Memory B cell (primary cell): Measurements from ENCODE around the gene CD33.

Source experiments
- ATAC-seq: fragments of 150-1000 bp; cut with Tn5 transposase; 2 replicates; pipeline ENCODE4 v1.10.0; 2021; ENCODE audit warnings: low read depth, mild to moderate bottlenecking, moderate library complexity
- DNase-seq, 2 donors: peaks; one replicate each; pipeline ENCODE4 v3.0.0; 2022; ENCODE audit warnings: low spot score in 2 of 2
- H3K27ac Mint-ChIP-seq: one replicate; pipeline ENCODE4 v1.8.0; 2022; ENCODE audit warnings: mild to moderate bottlenecking, moderate library complexity, mixed read lengths
- H3K27me3 Mint-ChIP-seq: one replicate; pipeline ENCODE4 v1.8.0; 2022; ENCODE audit warnings: mixed read lengths
- H3K36me3 Mint-ChIP-seq: one replicate; pipeline ENCODE4 v1.8.0; 2022; ENCODE audit warnings: mild to moderate bottlenecking, mixed read lengths
- H3K4me1 Mint-ChIP-seq: one replicate; pipeline ENCODE4 v1.8.0; 2022; ENCODE audit warnings: mixed read lengths
- H3K4me3 Mint-ChIP-seq: one replicate; pipeline ENCODE4 v1.8.0; 2022; ENCODE audit warnings: mild to moderate bottlenecking, moderate library complexity, mixed read lengths
- H3K9me3 Mint-ChIP-seq: one replicate; pipeline ENCODE4 v1.8.0; 2022; ENCODE audit warnings: mixed read lengths

CD33 gene

DNA sequence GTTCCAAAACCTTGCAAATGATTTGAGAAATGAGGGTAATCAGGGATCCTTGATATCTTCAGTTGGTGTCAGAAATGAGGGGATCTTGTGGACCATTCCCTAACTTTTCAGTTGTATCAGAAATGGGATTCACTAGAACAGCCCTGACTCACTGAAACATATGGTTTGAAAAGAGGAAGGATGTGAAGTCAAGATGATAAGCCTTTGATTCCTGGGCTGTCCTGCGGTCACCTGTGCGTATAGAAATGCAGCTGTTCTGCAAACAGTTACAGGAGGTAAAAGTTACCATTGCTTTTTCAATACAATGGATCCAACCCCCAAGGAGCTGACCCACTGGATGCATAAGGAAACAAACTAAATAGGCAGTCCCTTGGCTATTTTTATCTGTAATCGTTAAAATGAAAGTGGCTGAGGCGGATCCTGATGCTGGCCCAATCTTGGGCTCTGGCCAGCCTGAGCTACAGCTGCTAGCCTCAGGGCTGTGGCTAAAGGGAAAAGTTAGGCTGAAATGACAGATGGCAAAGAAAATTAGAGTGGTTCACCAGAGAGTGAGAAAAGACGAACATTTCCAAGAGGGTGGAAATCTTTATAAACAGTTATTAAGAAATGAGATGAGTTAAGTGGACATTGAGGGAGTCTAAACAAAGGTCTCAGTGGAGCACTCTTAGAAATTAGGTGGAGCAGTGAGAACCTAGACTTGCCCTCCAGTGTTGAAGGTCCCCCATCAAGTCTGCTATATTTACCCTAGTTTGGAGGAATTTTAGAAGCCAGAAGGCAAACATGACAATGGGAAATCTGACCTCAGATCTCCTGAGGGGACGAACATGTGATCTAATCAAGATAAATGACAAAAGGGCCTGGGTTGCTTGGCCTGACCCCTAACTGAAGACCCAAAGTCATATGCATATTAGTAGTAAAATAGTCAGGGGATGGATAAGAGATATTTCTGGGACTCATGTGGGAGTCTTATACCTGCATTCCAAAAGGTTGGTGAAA, 33.6 kb downstream of the CD33 start:
- Mint-ChIP-seq H3K4me1 (peaks cover 4% of the 10 kb centered on the region), H3K36me3 (no peaks in the 10 kb centered on the region), H3K27ac (no peak overlapping the region), H3K27me3 (peaks cover 4% of the 10 kb centered on the region), H3K9me3 (no peaks in the 10 kb centered on the region), H3K4me3 (no peak overlapping the region)
- ATAC-seq (no peak), DNase-seq (no peak)

DNA sequence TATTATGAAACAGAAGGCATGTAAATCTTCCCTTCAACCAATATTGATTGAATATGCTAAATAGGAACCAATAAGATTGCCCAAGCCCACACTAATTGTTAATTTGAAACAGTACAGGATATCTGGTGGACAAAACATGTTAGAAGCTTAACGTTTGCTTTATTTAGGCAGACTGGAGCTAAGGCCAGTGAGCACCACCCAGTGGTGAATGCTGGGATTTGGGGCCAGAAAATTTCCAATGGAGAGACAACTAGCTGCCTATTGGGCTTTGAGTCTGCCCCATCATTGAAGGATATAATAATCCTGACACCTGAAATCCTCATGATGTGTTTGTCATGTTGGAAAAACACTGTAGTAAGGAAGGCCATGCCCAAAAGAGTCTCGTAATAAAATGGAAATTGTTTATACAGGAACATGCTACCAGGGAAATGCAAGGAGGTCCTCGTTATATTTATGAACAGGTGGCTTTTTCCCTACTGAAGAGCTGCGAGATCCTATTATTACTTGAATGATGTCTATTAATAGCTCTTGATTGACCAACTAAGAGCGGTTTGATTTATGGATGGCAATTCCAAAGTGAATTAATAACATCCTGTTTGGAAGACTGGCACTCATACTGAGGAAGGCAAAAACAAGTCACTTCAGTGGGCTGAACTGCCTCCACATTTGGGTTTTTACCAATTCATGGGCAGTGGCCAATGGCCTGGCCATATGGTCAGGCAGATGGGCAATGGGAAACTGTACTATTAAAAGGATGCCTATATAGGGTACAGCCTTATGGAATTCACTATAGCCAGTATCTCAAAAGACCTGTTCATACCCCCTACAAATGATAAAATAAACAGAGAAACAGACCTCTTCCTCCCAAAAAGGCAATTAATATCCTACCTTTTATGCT, 34.7 kb downstream of the CD33 start:
- Mint-ChIP-seq H3K27ac (no peak overlapping the region), H3K4me3 (no peak overlapping the region), H3K27me3 (peaks cover 10% of the 10 kb centered on the region), H3K36me3 (no peaks in the 10 kb centered on the region), H3K4me1 (peaks cover 4% of the 10 kb centered on the region), H3K9me3 (no peaks in the 10 kb centered on the region)
- ATAC-seq (no peak), DNase-seq (no peak)

DNA sequence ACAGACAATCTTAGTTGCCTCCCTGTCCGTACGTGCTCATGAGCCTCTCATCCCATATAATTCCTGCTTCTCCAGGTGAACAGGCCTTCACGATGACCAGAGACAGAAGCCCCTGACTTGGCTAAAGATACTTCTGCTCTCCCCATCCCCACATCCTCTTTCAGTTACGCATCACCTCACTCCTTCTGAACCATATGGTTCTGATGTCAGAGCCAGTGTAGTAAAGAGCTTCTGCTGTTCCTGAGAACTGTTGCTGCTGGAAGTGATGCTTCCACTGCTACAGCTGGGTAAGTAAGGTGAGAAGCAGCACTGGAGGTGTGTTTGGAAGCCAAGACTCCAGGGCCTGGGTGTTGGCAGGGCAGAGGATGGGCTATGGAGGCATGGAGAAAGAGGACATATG, 38.9 kb downstream of the CD33 start:
- no peaks in the 10 kb centered on the region for H3K4me1 Mint-ChIP-seq
- H3K27ac Mint-ChIP-seq = no peak overlapping the region
- H3K9me3 Mint-ChIP-seq = no peaks in the 10 kb centered on the region
- no peak overlapping the region for H3K4me3 Mint-ChIP-seq
- DNase-seq = no peak
- H3K36me3 Mint-ChIP-seq = no peaks in the 10 kb centered on the region
- H3K27me3 Mint-ChIP-seq = peaks cover 13% of the 10 kb centered on the region
- ATAC-seq = no peak

DNA sequence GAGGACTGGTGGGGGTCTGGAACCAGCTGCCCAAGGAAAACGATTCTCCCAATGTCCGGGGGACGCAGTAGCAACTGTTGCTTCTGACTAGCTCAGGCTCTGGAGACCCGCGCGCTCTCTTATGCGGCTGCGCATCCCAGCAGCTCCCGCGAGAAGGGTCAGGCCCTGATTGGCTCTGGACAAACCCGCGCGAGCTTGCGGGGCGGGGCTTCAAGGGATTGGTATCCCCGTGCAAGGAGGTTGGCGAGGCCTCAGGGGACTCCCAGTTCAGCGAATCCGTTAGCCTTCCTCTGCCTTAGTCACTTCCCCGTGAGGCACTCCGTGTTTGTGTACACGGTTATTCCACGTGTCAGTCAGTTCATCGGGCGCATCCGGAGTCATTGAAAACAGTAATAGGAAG, 46.2 kb downstream of the CD33 start:
- no peak for DNase-seq
- no peaks in the 10 kb centered on the region for H3K36me3 Mint-ChIP-seq
- no peak overlapping the region for H3K27ac Mint-ChIP-seq
- peaks cover 3% of the 10 kb centered on the region for H3K9me3 Mint-ChIP-seq
- ATAC-seq = no peak
- no peak overlapping the region for H3K4me3 Mint-ChIP-seq
- peaks cover 10% of the 10 kb centered on the region for H3K27me3 Mint-ChIP-seq
- H3K4me1 Mint-ChIP-seq = peaks cover 2% of the 10 kb centered on the region

DNA sequence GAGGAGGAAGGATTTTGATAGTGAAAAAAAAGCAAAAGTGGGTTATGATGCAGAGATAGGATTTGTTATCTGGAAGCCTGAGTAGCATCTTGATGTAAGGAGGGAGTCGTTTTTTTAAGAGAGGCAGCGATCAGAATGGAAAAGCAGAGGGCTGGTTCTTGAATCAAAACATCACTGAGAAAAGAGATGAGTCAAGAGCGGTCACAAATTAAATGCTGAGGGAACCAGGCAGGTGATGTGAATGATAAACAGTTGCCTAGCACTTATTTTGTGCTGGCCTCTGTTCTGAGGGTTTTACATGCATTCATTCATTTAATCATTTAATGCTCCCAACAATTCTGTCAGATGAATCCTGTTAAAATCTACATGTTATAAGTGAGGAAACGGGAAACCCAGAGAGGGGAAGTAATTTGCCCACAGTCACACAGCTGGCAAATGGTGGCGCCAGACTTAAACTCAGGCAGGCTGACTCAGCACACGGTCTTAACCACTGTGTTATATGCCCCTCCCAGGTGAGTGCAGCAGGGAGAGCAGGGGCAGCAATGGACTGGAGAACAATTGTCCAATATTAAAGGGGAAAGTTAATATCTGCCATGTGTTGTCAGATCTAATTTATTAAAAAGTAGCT, 47.4 kb downstream of the CD33 start:
- Mint-ChIP-seq H3K27me3 (peaks cover 10% of the 10 kb centered on the region), H3K9me3 (peaks cover 3% of the 10 kb centered on the region), H3K27ac (no peak overlapping the region), H3K36me3 (no peaks in the 10 kb centered on the region), H3K4me1 (peaks cover 2% of the 10 kb centered on the region), H3K4me3 (no peak overlapping the region)
- no peak for ATAC-seq
- DNase-seq = no peak

DNA sequence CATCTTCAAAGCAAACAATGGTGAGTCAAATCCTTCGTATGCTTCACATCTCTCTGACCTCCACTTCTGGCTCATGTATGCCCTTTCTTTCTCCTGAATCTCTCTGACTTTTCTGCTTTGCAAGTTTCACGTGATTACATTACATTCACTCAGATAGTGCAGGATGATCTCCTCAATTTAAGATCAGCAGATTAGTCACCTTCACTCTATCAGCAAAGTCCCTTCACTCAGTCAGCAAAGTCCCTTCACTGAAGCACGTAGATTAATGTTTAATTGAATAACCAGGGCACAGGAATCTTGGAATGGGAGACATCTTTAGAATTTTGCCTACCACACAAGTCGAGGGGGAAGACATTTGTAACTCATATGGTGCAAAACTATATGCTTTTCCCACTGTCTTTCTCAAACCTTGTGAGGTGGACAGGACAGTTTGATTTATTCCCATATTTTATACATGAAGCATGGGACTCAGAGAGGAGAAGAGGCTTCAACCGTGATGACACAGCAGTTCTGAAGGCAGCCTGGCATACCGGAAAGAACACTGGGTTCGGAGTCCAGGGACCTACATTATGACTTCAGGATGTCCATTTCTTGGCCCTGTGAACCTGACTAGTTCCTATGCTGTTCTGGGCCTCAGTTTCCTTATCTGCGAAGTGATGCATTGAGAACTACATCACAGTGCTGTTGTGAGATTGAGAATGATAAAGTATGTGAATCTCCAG, 49.3 kb downstream of the CD33 start:
- DNase-seq = no peak
- peaks cover 13% of the 10 kb centered on the region for H3K27me3 Mint-ChIP-seq
- peaks cover 4% of the 10 kb centered on the region for H3K9me3 Mint-ChIP-seq
- no peaks in the 10 kb centered on the region for H3K36me3 Mint-ChIP-seq
- no peak for ATAC-seq
- H3K4me1 Mint-ChIP-seq = peaks cover 2% of the 10 kb centered on the region
- no peak overlapping the region for H3K4me3 Mint-ChIP-seq
- H3K27ac Mint-ChIP-seq = no peak overlapping the region

DNA sequence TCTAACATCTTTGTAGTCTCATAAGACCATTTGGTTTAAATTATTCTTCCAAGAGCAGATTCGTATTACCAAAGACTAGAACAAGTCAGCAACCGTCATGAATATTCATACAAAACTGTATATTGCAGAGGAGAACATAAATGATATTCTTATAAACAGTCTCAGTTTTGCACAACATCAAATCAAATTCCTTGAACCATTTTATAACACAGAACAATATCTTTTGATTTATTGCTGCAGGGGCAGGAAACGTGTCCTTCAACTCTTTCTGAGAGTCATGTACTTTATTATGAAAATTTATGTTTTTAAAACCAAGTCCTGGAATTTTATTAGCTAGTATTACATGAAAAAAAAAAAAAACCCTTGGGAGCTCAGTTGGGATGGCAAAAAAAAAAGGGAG, 52.2 kb downstream of the CD33 start:
- H3K27ac Mint-ChIP-seq = no peak overlapping the region
- H3K4me1 Mint-ChIP-seq = peaks cover 2% of the 10 kb centered on the region
- H3K27me3 Mint-ChIP-seq = peaks cover 10% of the 10 kb centered on the region
- H3K4me3 Mint-ChIP-seq = no peak overlapping the region
- ATAC-seq (no peak), DNase-seq (no peak)
- peaks cover 4% of the 10 kb centered on the region for H3K9me3 Mint-ChIP-seq
- no peaks in the 10 kb centered on the region for H3K36me3 Mint-ChIP-seq

DNA sequence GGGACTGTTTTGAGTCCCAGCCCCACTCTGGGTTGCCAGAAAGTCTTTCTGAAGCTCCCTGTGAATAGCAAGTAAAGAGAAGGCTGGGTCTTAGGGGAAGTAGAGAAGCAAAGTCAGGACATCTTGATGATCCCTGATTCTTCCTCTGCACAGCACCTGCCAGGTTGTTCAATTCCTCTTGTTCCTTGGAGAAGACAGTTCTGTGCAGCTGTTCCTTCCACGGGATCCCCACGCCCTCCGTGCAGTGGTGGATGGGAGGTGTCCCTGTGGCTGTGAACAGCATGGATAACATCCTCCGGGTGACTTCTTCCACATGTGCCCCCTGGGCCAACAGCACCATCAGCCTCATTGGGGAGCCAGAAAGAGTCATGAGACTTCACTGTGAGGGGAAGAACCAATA, 57.5 kb downstream of the CD33 start:
- no peak for DNase-seq
- H3K27ac Mint-ChIP-seq = no peak overlapping the region
- H3K36me3 Mint-ChIP-seq = no peaks in the 10 kb centered on the region
- peaks cover 6% of the 10 kb centered on the region for H3K27me3 Mint-ChIP-seq
- no peaks in the 10 kb centered on the region for H3K4me1 Mint-ChIP-seq
- peaks cover 6% of the 10 kb centered on the region for H3K9me3 Mint-ChIP-seq
- no peak overlapping the region for H3K4me3 Mint-ChIP-seq
- no peak for ATAC-seq

DNA sequence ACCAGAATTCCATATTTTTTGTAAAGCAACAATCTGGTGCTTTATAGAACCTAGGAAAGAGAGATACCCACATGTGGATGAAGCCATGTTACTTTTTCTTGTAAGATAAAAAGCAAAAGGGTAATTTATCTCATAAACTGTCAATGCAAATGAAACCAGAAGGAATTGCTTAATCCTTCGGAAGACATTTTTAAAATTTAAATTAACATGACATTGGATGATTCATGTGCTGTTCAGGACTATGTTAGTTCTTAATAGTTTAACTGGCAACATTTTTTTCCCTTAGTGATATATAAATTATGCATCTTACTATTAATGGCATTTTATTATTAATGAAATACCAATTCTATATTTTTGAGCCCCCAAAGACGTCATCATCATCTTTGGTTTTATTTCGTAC, 60.8 kb downstream of the CD33 start:
- peaks cover 1% of the 10 kb centered on the region for H3K36me3 Mint-ChIP-seq
- H3K4me1 Mint-ChIP-seq = no peaks in the 10 kb centered on the region
- ATAC-seq (no peak), DNase-seq (no peak)
- peaks cover 7% of the 10 kb centered on the region for H3K9me3 Mint-ChIP-seq
- peaks cover 2% of the 10 kb centered on the region for H3K27me3 Mint-ChIP-seq
- H3K4me3 Mint-ChIP-seq = no peak overlapping the region
- H3K27ac Mint-ChIP-seq = no peak overlapping the region
